Epidermal melanocyte (primary cell): ENCODE data around the gene CCBE1.
"Not testable (repeated sequence)": the region's sequence is repeated elsewhere in the genome, so short reads cannot be mapped to it uniquely, and the experiment has no call there.

Source experiments
- DNase-seq: peaks from one replicate; pipeline ENCODE4 v3.0.0; 2011; ENCODE audit warnings: low spot score; ENCODE audit not compliant: insufficient read length

The CCBE1 gene

DNA sequence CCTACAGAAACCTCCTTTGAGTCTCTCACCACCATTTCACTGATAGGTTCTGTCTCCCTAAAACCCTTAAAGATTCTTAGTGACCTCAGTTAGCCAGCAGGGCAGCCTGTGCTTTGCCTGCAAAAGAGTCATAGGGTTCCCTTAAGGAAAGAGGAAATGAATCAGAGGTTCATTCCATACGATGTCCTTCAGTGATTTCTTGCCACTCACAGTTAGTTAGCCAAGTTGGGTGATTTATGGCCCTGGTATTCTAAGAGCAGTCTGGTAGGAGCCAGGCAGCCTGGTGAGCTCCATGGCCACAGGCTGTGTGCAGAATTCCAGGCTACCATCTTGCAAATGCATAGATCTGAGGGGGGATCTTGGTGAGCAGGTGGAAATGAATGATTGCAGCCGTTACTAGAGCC, 18.7 kb upstream of the CCBE1 start:
- no peak for DNase-seq

DNA sequence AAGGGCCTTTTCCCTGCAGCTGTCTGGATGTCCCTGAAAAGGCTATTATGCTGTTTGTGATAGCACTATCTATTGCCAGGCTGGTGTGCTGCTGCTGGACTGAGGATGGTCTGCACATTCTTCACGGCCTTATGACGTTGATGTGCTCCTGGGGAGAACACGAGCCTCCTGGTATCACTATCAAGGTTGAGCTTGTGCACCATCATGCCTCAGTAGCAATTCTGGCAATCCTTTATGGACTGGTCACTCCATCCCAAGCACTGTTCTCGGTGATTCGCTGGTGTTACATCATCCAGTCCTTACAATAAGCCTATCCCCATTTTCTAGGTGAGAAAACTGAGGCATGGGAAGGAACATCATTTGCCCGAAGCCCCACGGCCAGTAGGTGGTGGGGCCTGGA, 18.2 kb upstream of the CCBE1 start:
- no peak for DNase-seq

DNA sequence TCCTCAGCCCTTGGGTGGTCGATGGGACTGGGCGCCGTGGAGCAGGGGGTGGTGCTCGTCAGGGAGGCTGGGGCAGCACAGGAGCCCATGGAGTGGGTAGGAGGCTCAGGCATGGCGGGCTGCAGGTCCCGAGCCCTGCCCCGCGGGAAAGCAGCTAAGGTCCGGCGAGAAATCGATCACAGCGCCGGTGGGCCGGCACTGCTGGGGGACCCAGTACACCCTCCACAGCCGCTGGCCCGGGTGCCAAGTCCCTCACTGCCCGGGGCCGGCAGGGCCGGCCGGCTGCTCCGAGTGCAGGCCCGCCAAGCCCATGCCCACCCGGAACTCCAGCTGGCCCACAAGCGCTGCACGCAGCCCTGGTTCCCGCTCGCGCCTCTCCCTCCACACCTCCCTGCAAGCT, 16.9 kb upstream of the CCBE1 start:
- not testable (repeated sequence) for DNase-seq

DNA sequence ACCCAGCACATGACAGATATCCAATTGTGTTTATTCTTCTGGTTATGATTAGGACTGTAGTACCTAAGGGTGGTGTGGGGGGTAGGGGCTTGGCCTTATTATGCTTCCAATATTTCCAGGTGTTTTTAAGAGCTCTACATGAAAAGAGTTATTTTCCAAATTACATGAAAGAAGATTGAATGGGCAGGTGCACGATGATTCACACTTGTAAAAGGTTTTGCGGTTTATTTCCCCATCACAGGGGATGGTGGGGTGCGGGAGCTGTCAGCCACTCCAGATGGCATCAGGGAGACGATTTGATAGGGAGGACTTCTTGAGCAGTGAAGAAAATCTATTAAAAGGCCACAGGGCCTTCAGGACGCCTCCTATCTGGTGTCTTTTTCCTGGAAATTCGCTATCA, 15.1 kb upstream of the CCBE1 start:
- DNase-seq: no peak

DNA sequence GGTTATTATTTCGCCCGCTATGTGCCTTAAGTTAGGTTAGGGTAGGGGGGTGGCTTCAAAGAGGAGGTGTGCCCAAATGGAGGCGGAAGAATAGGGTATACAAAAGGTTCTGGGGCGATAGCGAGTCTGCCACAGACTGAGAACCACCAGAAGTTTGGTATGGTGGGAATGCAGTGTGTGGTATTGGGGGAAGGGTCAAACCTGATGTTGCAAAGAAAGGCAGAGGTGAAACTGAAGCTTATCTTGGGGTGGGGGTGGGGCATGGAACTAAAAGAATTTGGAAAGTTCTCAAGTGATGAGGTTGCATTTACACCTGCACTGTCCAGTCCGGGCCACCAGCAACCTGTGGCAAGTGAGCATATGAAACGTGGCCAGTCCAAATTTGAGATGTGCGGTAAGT, 11.8 kb upstream of the CCBE1 start:
- no peak for DNase-seq

DNA sequence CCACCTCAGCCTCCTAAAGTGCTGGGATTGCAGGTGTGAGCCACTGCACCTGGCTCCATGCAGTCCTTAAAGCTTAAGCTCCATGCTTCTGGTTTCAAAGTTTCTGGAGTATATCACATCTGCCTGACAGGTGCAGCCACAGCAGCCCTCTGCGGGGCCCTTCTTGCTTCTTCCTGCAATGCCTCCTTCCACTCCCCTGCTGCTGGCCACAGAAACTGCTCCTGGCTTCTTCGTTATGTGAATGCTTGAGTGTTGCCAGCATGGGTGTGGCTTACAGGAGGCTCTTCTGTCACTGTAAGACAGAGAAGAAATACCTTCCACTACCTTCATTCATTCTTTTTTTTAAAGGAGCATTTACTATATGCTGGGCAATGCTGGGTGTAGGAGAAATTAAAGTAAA, 10.1 kb upstream of the CCBE1 start:
- no peak for DNase-seq

DNA sequence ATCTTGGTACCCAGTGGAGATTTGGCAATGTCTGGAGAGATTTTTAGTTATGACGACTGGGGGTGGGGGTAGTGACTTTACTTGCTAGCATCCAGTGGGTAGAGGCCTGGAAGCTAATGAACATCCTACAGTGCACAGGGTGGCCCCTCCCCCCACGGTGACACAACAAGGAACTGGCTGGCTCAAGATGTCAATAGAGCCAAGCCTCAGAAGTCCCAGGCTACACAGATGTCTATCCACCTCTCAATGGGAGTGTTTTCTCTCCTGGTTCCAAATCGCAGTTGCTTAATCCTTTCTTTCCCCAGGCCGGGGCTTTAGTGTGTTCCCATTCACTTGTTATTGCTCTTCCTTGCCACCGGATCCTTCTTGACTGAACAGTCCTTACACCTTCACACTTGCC, 9.3 kb upstream of the CCBE1 start:
- DNase-seq: no peak

DNA sequence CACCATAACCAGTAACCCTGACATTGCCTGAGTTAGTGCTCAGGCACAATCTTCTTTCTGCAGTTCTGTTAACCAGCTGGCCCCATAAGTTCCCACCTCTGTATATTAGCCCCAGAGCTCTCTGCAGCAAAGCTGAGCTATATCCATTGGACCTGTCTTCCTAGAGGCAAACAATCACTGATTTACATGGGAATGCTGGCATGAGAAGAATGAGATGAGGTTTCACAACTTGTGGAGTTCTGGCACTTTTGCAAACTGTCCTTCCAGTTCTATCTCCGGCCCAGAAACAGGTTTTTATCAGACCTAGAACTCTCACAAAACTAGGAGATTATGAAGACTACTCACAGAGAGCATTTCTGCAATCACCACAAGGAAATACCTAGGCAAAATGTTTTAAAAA, 7.9 kb upstream of the CCBE1 start:
- no peak for DNase-seq

DNA sequence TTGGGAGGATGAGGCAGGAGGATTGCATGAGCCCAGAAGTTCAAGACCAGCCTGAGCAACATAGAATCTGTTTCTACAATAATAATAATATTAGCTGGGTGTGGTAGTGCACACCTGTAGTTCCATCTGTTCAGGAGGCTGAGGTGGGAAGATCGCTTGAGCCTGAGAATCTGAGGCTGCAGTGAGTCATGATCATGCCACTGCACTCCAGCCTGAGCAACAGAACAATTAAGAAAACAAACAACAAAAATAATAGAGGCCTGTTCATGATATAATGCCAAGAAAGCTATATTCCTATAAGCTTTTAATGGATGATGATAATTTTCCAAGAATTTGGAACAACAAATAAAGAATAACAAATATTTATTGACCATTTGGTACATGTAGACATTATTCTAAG, 6.9 kb upstream of the CCBE1 start:
- no peak for DNase-seq

DNA sequence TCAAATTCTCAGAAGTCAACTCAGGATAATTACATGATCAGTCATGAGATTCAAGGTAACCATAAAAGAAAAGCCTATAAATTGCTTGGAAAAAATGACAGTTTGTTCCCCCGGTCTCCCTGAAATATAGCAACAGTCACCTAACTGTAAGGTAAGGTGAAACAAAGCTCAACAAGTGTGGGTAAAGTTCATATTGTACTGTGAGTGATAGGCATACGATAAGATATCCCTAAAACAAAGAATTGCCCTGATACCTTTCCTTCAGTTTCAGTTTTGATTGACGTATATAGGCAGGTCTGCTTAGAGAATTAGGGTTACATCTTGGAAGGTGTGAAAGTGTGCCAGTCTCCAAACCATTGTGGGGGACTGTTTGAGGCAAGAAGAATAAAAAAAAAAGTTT, 4.0 kb upstream of the CCBE1 start:
- no peak for DNase-seq

DNA sequence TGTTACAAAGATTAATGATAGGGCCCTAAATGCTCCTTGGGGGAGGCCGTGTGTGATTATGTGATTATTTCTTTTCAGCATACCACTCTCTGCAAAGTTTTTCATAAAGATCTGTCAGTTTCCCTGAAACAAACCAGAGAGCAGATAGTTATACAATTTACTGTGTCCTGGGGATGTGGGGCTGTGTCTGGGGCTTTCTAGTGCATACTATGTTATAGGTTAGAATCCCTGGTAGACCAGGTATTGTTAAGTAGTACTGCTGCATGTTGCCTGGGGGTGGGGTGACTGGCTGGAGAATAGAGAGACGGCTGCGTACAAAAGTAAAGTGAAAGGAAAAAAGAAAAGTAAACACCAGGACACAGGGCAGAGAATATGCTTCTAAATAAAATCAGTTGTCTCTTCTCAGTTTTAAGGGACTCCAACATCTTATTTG, 3.3 kb upstream of the CCBE1 start:
- no peak for DNase-seq

DNA sequence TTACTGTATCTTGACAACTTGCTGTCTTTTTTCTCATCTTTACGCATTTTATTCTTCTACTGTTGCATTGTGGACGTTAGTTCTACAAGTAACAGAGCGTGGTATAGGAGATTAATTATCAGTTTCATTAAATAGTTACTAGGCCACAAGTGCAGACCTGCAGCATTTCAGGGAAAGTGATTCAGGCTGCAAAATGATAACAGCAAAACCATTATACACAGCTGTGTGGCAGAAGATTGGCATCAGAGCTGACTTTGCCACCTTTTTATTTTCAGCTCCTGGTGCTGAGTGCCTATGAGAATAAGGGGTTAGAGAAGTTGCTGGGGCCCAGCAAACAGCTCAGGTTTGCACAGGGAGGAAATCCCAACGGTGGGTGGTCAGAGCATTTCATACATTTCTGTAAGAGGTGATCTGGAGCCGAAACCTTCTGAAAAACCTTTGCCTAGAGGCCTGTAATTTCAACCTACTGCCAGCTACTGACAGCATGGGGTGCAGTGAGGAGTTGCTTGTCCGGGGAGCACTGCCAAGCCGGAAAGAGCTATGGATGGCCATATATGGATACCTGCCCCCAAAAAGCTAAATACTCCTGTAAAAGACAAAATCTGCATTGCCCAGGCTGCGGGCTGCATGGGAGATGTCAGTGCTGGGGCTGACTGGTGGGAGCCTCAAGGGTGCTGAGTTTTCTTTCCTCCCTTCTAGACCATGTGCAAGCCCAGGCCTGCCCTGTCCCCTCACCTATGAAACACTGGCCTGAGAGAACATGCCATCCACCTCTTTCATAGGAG, 2.7 kb upstream of the CCBE1 start:
- no peak for DNase-seq

DNA sequence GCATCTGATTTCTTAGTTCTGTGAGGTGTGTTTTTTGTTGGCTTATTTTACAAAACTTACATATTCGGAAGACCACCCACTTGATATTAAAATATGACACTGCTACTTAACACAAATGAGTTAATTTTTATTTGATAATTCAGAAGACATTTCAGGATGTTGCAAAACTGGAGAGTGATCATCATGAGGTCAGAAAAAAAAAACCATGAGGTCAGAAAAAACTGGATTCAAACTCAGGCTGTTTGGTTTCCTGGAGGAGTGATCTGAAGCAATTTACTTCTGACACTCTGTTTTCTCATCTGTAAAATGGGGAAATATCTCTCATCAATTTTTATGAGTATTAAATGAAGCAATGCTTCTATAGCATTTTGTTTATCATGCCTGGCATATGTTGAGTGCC, 1.8 kb upstream of the CCBE1 start:
- no peak for DNase-seq

DNA sequence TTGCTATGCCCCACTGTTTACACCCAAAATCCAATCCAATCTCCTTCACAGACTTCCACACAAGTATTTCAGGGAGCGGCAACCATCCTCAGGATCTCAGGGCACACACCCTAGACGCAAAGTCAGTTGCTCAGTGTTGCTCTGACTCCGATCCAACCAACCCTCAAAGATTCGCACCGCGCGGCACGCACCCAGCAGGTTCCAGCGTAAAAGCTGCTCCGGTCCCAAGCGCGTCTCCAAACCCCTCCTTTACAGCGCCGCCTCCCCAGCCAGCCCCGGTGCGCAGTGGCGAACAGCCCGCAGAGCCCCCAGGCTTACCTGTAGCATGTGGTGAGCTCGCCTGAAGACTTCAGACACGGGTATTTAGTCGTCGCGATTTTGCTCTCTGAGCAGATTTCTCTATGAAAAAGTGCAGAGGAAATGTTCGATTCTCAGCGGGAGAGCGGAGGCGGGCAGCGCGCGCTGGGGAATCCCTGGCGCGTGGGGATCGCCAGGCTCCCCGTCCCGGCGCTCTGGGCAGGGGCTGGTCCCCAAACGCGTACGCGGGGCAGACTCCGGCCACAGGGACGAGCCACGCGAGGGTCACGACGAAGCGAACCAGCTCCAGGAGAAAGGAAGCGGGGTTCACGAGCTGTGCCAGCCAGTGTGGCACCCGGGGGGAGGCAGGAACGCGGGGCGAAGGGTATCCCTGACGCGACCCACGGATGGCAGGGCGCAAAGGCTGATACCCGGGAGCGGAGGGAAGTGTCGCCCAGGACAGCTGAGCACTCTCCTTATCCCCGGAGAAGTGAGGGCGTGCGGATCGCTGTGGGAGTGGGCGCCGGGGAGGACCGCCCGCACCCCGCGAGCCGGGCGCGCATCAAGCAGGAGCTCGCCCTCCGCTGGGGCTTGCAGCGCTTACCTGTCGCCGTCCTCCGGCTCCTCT, 650 bp downstream of the CCBE1 start:
- no peak for DNase-seq

DNA sequence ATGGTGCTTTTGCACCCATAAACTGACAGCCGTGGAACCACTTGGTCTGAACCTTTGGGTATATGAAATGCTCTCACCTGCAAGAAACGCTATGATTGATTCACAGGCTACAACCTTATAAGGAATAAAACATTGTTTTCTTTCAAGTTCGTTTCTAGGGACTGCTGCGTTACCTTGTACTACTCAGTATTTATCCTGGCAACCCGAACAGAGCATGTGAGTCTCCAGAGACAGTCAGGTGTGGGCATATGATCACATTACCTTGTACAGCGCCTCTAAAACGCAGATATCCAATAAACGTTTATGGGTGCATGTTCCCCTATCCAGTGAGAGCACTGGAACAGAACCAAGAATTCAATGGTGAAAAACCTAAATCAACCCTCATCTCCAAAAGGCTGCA, 1.7 kb downstream of the CCBE1 start:
- DNase-seq: no peak

DNA sequence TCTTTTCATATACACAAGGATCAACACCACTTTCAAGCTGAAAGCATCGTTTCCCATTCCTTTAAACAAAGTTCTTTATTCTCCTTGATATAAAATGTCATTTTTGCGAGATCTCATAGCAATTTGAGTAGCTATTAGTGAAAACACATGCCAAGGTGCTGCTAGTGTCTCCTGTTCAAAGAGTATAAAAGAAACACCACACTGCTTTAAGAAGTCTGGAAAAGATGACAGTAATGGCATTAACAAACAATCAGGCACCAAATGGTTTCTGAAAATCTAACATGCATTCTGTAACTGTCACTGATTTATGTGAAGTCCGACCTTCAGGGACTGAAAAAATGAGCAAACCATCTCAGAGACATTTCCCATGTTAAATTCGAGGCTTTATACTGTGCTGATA, 2.4 kb downstream of the CCBE1 start:
- no peak for DNase-seq

DNA sequence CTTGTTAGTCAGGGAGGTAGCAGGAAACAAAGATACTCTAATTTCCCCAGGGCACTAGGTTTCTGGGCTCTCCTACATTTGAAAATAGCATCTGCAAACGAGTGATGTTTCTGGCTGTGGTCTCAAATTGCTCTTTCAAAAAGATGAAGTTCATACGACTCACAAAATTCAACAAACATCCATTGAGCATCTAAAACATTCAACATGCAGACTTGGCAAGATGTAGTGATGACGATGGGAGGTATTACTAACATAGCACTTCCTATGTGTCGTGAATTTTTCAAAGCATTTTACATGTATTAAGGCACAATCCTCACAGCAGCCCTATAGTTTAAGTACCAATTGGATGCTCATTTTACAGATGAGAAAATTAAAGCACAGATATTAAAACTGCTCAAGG, 5.2 kb downstream of the CCBE1 start:
- no peak for DNase-seq

DNA sequence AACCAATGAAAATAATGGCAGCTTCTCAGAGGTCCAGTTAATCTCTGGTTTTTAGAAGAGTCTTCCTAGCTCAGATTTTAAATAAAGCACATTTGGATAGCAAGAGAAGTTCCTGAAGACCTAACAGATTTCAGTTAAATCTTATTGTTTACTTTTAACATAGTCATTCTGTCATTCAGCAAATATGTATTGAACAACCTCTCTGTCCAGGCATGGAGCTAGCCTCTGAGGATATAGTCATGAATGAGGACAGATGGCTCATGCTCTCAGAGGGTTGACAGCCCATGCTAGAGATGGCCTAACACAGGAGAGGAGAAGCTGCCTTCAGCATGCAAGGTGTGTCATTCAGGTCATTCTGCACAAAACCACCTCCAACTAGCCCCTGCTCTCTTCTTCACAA, 6.2 kb downstream of the CCBE1 start:
- DNase-seq: no peak

DNA sequence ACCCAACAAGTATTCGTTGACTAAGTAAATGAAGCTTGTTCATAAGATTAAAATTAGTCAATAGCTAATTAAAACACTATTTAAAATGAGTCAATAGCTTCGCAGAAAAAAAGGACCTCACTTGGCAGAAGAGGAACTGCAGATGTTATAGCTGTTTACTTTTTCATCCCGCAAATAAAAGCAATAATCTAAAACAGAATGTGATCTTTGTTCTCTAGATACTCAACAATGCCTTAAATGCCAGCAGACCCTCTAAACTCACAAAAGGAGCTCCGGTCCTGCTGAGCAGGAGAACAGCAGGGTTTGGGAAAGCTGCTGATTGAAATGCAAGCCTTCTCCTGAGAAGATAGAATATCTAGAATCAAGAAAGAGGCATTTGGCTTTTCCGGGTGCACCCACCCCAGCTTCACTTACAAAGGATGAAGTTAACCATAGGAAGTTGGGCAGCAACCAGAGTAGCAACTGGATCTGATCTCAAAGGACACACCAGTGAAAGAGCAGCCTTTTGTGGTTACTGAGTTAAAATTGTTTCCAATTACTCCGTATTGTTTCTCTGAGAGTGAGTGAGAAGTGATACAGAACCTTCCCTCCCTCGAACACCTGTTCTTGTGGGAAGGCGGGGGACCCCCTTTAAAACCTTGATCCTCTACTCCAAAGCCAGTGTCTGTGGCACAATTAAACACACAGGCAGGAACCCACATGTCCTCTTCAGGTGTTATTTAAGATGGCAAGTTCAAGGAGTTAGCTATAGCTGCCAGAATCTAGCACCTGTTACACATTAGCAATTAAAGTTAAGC, 6.8 kb downstream of the CCBE1 start:
- DNase-seq: peak; percentile 16

DNA sequence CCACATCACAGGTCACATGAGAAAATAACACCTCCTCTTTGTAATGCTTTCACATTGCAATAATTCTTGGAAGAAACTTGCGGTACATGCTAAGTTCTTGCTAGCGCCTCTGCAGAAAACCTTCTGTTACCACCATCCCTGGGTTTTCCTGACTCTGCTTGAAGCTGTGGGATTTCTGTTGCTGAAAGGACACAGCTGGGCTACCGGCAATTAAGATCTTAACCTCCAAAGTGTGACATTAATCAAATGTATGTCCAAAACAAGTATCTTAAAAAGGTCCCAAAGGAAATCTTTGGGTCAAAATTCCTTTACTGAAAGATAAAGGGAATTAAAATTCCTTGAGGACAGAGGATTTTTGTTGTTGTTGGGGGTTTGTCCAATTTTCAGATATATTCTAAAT, 7.5 kb downstream of the CCBE1 start:
- DNase-seq: no peak

DNA sequence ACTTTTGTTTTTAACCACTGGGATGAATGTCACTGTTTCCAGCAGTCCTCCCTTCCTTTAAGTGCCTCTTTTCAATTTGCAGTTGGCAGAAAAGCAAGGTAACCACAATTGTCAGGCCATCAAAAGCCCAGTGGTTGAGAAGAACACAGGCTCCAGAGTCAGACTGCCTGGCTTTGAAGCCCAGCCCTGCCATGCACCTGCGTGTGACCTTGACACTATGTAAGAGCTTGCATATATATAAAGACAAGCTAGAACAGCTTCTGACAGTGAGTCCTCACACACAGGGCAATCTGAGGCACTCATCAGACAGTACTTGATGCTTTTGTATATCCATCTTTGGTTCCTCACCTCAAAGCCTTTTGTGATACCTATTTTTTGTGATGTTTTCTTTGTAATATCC, 11.0 kb downstream of the CCBE1 start:
- no peak for DNase-seq

DNA sequence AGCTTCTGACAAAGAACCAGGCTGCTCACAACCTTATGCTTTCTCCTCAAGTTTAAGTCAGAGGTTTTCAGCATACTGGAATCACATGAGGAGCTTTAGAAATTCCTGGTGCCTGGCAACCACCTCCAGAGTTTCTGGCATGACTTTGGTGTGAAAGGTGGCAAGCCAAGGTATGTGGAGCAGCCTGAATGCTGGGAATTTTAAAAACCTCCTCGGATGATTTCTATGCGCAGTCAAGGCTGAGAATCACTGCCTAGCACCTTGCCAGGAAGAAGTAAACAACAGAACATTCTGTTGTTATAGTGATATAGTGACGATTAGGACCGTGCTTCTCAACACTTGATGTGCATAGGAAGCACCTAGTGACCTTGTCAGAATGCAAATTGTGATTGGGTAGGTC, 11.7 kb downstream of the CCBE1 start:
- DNase-seq: no peak
